Osteoblast (primary cell): ENCODE results near the gene ELOVL2. TPM values are rescaled to one million over a fixed set of nuclear protein-coding genes. Genes with fewer than 3 reads are reported as not detected.
"Not testable (repeated sequence)": the region's sequence is repeated elsewhere in the genome, so short reads cannot be mapped to it uniquely, and the experiment has no call there.

Source experiments
- DNase-seq: peaks from one replicate; pipeline ENCODE4 v3.0.0; 2011; ENCODE audit warnings: low spot score, mixed read lengths; ENCODE audit not compliant: insufficient read length; ENCODE audit errors: missing footprints
- H2AFZ ChIP-seq: 2 replicates; pipeline ENCODE4 v1.6.0; 2011; ENCODE audit warnings: mild to moderate bottlenecking, low read length
- H3K27ac ChIP-seq: 2 replicates; pipeline ENCODE4 v1.5.1; 2011; ENCODE audit warnings: mild to moderate bottlenecking, low read depth, low read length, moderate library complexity
- H3K27me3 ChIP-seq: 2 replicates; pipeline ENCODE4 v1.6.0; 2012; ENCODE audit warnings: mild to moderate bottlenecking, control low read depth, inconsistent platforms, low read length, moderate library complexity; ENCODE audit not compliant: insufficient read depth
- H3K36me3 ChIP-seq: 2 replicates; pipeline ENCODE4 v1.5.1; 2011; ENCODE audit warnings: mild to moderate bottlenecking, low read length, control low read depth, moderate library complexity; ENCODE audit not compliant: insufficient read depth
- H3K4me1 ChIP-seq: 2 replicates; pipeline ENCODE4 v1.5.1; 2011; ENCODE audit warnings: mild to moderate bottlenecking, low read length, control low read depth, moderate library complexity; ENCODE audit not compliant: insufficient read depth
- H3K4me2 ChIP-seq: 2 replicates; pipeline ENCODE4 v1.6.0; 2011; ENCODE audit warnings: mild to moderate bottlenecking, low read length; ENCODE audit not compliant: insufficient read depth
- H3K4me3 ChIP-seq: fragments of 200-600 bp; sonication (generic); 3 replicates; pipeline ENCODE4 v1.5.1; 2012; ENCODE audit warnings: mild to moderate bottlenecking, low read length, inconsistent platforms; ENCODE audit not compliant: insufficient read depth
- H3K79me2 ChIP-seq: 2 replicates; pipeline ENCODE4 v1.6.0; 2012; ENCODE audit warnings: mild to moderate bottlenecking, low read length, control low read depth, inconsistent platforms; ENCODE audit not compliant: insufficient read depth
- H3K9me3 ChIP-seq: 2 replicates; pipeline ENCODE4 v1.5.1; 2011; ENCODE audit warnings: low read depth, low read length, control low read depth
- H4K20me1 ChIP-seq: 2 replicates; pipeline ENCODE4 v1.6.0; 2012; ENCODE audit warnings: mild to moderate bottlenecking, low read length, control low read depth; ENCODE audit not compliant: insufficient read depth
- total RNA-seq: library from RNA; depleted of rRNA; stranded (reverse); fragments of >200 nt; gene quantifications from 2 replicates; pipeline ENCODE4 v1.2.3, GENCODE V29; 2012
- TF ChIP-seq, protein P1 (sequence below): IDR thresholded peaks from 2 replicates; pipeline ENCODE4 v1.5.1; 2011; ENCODE audit warnings: mild to moderate bottlenecking, low read depth, low read length, moderate library complexity; ENCODE audit errors: extremely low read depth

ELOVL2 gene
- total RNA-seq, 1 donor, result under 0.01 TPM

DNA sequence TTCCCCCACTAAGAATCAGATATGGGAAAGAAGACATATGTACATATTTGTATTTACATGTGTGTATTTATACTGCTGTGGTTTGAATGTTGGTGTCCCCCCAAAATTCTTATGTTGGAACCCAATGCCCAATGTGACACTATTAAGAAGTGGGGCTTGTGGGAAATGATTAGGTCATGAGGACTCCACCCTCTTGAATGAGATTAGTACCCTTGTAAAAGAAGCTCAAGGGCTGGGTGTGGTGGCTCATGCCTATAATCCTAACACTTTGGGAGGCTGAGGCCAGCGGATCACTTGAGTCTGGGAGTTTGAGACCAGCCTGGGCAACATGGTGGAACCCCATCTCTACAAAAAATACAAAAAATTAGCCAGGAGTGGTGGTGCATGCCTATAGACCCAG is 45.6 kb upstream of the ELOVL2 start:
- Histone ChIP-seq H3K27ac (no peak overlapping the region), H3K79me2 (peaks cover 6% of the 10 kb centered on the region), H3K36me3 (no peaks in the 10 kb centered on the region), H3K9me3 (no peaks in the 10 kb centered on the region), H4K20me1 (no peaks in the 10 kb centered on the region), H3K4me2 (no peak overlapping the region), H3K4me1 (peaks cover 4% of the 10 kb centered on the region), H3K27me3 (no peaks in the 10 kb centered on the region), H2AFZ (no peak overlapping the region), H3K4me3 (no peak overlapping the region)
- DNase-seq, result no peak
- TF ChIP-seq, protein P1, sequence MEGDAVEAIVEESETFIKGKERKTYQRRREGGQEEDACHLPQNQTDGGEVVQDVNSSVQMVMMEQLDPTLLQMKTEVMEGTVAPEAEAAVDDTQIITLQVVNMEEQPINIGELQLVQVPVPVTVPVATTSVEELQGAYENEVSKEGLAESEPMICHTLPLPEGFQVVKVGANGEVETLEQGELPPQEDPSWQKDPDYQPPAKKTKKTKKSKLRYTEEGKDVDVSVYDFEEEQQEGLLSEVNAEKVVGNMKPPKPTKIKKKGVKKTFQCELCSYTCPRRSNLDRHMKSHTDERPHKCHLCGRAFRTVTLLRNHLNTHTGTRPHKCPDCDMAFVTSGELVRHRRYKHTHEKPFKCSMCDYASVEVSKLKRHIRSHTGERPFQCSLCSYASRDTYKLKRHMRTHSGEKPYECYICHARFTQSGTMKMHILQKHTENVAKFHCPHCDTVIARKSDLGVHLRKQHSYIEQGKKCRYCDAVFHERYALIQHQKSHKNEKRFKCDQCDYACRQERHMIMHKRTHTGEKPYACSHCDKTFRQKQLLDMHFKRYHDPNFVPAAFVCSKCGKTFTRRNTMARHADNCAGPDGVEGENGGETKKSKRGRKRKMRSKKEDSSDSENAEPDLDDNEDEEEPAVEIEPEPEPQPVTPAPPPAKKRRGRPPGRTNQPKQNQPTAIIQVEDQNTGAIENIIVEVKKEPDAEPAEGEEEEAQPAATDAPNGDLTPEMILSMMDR, result no peak

- H3K4me2 ChIP-seq, H2AFZ ChIP-seq, H3K79me2 ChIP-seq, H3K27me3 ChIP-seq, H4K20me1 ChIP-seq, H3K36me3 ChIP-seq, H3K27ac ChIP-seq, H3K4me1 ChIP-seq, DNase-seq, H3K4me3 ChIP-seq, H3K9me3 ChIP-seq: not testable (repeated sequence)
These were observed 43.2 kb upstream of the ELOVL2 start for GRCh38 chr6:11087141-11087812.

- no peak overlapping the region for H3K27ac ChIP-seq
- peak; percentile 98 for DNase-seq
- no peaks in the 10 kb centered on the region for H3K36me3 ChIP-seq
These were observed 41.8 kb upstream of the ELOVL2 start for GRCh38 chr6:11085758-11086435.

GRCh38 chr6:11083956-11084355 is 39.9 kb upstream of the ELOVL2 start:
- Histone ChIP-seq H3K27me3 (no peaks in the 10 kb centered on the region), H3K36me3 (no peaks in the 10 kb centered on the region), H3K4me3 (no peak overlapping the region), H3K4me1 (peaks cover 3% of the 10 kb centered on the region), H3K27ac (no peak overlapping the region), H4K20me1 (no peaks in the 10 kb centered on the region), H3K79me2 (no peaks in the 10 kb centered on the region), H2AFZ (peak overlapping the region; percentile 28), H3K4me2 (no peak overlapping the region), H3K9me3 (no peaks in the 10 kb centered on the region)
- no peak for DNase-seq
- TF ChIP-seq, protein P1, result no peak

More at GRCh38 chr6:11085758-11086435, 41.8 kb upstream of the ELOVL2 start:
- no peaks in the 10 kb centered on the region for H3K79me2 ChIP-seq
- peaks cover 3% of the 10 kb centered on the region for H3K4me1 ChIP-seq
- H3K4me3 ChIP-seq, result no peak overlapping the region
- H3K4me2 ChIP-seq, result no peak overlapping the region
- no peaks in the 10 kb centered on the region for H3K9me3 ChIP-seq
- H3K27me3 ChIP-seq, result no peaks in the 10 kb centered on the region
- TF ChIP-seq, protein P1, result no peak
- no peaks in the 10 kb centered on the region for H4K20me1 ChIP-seq
- no peak overlapping the region for H2AFZ ChIP-seq
